ENCODE measurements around the gene SMPD3. TPM values are rescaled to one million over a fixed set of nuclear protein-coding genes. Genes with fewer than 3 reads are reported as not detected.

SMPD3 gene
- total RNA-seq, 1 experiment from 2014 or later = 1.4 TPM

DNA sequence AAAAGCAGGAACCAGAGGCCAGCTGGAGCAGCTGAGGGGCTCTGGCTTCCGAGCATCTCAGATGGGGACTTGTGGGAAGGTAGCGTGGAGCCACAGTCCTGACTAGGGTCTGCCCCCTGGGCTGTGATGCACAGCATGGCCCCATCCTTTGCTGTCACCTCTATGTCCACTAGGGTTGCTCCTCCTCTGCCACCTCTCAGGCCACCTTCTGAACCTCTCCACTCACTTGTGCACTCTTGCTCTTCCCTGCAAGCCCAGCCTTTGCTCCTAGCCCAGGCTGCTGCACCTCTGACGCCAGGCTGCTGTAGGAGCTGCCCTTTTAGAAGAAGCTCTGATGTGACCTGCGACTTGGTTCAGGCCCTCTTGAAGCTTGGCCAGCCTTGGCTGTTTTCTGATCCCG is 24.3 kb upstream of the SMPD3 start (continued):
- TF ChIP-seq, protein P1, sequence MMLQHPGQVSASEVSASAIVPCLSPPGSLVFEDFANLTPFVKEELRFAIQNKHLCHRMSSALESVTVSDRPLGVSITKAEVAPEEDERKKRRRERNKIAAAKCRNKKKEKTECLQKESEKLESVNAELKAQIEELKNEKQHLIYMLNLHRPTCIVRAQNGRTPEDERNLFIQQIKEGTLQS (CRISPR knock-in tag; conservative IDR thresholded peaks at IDR 0.05) = no peak
- TF ChIP-seq GRHL2 (CRISPR knock-in tag; IDR thresholded peaks at IDR 0.05; ENCODE audit: insufficient replicate concordance, severe bottlenecking) = no peak

DNA sequence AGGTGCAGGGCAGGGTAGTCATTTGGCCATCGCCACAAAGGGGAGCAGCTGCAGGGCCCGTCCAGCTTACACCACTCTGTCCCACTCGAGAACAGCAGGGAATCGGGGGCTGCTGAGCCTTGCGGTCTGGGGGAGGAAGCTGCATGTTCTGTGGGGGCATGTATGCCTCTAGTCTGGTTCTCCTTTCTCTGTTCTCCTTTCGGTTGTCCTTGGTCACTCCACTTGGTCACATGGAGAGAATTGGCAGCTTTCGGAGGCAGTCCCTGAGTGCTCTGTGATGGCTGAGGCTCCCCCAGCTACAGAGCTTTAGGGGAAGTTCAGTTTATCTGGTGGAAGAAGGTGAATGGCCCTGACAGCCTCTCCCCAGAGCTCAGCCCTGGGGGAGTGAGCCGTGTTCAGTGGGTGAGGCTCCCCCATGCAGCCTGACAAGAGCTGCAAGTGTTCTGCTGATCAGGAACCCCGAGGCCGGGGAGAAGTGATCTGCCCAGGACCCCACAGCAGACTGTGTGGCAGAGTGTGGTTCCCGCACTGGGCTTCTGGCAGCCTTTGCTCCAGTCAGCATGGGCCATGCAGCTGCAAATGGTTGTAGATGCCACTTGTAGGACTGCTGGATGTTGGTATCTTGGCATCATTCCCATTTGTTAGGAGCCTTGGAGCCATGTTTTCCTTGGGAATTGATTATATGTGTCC is 22.3 kb upstream of the SMPD3 start:
- ATAC-seq = no peak
- CTCF ChIA-PET = interaction anchor here (1.0 to 1.6 kb wide), 3 partner anchors 19 to 106 kb away, joined by 3 to 6 read pairs (median 4); no protein-coding TSS in a partner anchor
- H3K9me3 Mint-ChIP-seq = peaks cover 4% of the 10 kb centered on the region; the same call in 1 of the 2 replicates
- POLR2A ChIA-PET = no interaction called here
- no peaks in the 10 kb centered on the region; the same call in 1 of the 2 replicates for H3K27me3 Mint-ChIP-seq (ENCODE audit: low read depth)
- H3K27ac Mint-ChIP-seq = no peak overlapping the region
- no peak for DNase-seq (ENCODE audit: low spot score)
- TF ChIP-seq JAZF1 (CRISPR knock-in tag; IDR thresholded peaks at IDR 0.05) = no peak
- no peak for TF ChIP-seq ZNF671 (CRISPR knock-in tag; IDR thresholded peaks at IDR 0.05)
- no peak for TF ChIP-seq GTF2I (CRISPR knock-in tag; conservative IDR thresholded peaks at IDR 0.05)
- TF ChIP-seq, protein P2, sequence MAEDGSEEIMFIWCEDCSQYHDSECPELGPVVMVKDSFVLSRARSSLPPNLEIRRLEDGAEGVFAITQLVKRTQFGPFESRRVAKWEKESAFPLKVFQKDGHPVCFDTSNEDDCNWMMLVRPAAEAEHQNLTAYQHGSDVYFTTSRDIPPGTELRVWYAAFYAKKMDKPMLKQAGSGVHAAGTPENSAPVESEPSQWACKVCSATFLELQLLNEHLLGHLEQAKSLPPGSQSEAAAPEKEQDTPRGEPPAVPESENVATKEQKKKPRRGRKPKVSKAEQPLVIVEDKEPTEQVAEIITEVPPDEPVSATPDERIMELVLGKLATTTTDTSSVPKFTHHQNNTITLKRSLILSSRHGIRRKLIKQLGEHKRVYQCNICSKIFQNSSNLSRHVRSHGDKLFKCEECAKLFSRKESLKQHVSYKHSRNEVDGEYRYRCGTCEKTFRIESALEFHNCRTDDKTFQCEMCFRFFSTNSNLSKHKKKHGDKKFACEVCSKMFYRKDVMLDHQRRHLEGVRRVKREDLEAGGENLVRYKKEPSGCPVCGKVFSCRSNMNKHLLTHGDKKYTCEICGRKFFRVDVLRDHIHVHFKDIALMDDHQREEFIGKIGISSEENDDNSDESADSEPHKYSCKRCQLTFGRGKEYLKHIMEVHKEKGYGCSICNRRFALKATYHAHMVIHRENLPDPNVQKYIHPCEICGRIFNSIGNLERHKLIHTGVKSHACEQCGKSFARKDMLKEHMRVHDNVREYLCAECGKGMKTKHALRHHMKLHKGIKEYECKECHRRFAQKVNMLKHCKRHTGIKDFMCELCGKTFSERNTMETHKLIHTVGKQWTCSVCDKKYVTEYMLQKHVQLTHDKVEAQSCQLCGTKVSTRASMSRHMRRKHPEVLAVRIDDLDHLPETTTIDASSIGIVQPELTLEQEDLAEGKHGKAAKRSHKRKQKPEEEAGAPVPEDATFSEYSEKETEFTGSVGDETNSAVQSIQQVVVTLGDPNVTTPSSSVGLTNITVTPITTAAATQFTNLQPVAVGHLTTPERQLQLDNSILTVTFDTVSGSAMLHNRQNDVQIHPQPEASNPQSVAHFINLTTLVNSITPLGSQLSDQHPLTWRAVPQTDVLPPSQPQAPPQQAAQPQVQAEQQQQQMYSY (CRISPR knock-in tag; IDR thresholded peaks at IDR 0.05) = no peak
- no peak for TF ChIP-seq NR1H2 (CRISPR knock-in tag; IDR thresholded peaks at IDR 0.05)
- no peak for TF ChIP-seq HMGA2 (CRISPR knock-in tag; IDR thresholded peaks at IDR 0.05)
- TF ChIP-seq, protein P3, sequence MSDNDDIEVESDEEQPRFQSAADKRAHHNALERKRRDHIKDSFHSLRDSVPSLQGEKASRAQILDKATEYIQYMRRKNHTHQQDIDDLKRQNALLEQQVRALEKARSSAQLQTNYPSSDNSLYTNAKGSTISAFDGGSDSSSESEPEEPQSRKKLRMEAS (CRISPR knock-in tag; IDR thresholded peaks at IDR 0.05) = no peak
- no peak for TF ChIP-seq FOXP1 (CRISPR knock-in tag; IDR thresholded peaks at IDR 0.05; ENCODE audit: borderline replicate concordance)
- TF ChIP-seq ESRRA (CRISPR knock-in tag; IDR thresholded peaks at IDR 0.05; ENCODE audit: borderline replicate concordance) = no peak
- no peak for TF ChIP-seq GABPB1 (CRISPR knock-in tag; IDR thresholded peaks at IDR 0.05)
- no peak for TF ChIP-seq ZNF423 (CRISPR knock-in tag; IDR thresholded peaks at IDR 0.05)
- TF ChIP-seq RORB (CRISPR knock-in tag; IDR thresholded peaks at IDR 0.05) = no peak
- TF ChIP-seq, protein P4, sequence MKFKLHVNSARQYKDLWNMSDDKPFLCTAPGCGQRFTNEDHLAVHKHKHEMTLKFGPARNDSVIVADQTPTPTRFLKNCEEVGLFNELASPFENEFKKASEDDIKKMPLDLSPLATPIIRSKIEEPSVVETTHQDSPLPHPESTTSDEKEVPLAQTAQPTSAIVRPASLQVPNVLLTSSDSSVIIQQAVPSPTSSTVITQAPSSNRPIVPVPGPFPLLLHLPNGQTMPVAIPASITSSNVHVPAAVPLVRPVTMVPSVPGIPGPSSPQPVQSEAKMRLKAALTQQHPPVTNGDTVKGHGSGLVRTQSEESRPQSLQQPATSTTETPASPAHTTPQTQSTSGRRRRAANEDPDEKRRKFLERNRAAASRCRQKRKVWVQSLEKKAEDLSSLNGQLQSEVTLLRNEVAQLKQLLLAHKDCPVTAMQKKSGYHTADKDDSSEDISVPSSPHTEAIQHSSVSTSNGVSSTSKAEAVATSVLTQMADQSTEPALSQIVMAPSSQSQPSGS (CRISPR knock-in tag; IDR thresholded peaks at IDR 0.05; ENCODE audit: borderline replicate concordance, low read depth) = no peak
- TF ChIP-seq, protein P5, sequence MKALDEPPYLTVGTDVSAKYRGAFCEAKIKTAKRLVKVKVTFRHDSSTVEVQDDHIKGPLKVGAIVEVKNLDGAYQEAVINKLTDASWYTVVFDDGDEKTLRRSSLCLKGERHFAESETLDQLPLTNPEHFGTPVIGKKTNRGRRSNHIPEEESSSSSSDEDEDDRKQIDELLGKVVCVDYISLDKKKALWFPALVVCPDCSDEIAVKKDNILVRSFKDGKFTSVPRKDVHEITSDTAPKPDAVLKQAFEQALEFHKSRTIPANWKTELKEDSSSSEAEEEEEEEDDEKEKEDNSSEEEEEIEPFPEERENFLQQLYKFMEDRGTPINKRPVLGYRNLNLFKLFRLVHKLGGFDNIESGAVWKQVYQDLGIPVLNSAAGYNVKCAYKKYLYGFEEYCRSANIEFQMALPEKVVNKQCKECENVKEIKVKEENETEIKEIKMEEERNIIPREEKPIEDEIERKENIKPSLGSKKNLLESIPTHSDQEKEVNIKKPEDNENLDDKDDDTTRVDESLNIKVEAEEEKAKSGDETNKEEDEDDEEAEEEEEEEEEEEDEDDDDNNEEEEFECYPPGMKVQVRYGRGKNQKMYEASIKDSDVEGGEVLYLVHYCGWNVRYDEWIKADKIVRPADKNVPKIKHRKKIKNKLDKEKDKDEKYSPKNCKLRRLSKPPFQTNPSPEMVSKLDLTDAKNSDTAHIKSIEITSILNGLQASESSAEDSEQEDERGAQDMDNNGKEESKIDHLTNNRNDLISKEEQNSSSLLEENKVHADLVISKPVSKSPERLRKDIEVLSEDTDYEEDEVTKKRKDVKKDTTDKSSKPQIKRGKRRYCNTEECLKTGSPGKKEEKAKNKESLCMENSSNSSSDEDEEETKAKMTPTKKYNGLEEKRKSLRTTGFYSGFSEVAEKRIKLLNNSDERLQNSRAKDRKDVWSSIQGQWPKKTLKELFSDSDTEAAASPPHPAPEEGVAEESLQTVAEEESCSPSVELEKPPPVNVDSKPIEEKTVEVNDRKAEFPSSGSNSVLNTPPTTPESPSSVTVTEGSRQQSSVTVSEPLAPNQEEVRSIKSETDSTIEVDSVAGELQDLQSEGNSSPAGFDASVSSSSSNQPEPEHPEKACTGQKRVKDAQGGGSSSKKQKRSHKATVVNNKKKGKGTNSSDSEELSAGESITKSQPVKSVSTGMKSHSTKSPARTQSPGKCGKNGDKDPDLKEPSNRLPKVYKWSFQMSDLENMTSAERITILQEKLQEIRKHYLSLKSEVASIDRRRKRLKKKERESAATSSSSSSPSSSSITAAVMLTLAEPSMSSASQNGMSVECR (CRISPR knock-in tag; IDR thresholded peaks at IDR 0.05; ENCODE audit: borderline replicate concordance) = no peak
- TF ChIP-seq ZNF121 (CRISPR knock-in tag; IDR thresholded peaks at IDR 0.05) = no peak
- TF ChIP-seq, protein P6, sequence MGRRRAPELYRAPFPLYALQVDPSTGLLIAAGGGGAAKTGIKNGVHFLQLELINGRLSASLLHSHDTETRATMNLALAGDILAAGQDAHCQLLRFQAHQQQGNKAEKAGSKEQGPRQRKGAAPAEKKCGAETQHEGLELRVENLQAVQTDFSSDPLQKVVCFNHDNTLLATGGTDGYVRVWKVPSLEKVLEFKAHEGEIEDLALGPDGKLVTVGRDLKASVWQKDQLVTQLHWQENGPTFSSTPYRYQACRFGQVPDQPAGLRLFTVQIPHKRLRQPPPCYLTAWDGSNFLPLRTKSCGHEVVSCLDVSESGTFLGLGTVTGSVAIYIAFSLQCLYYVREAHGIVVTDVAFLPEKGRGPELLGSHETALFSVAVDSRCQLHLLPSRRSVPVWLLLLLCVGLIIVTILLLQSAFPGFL (CRISPR knock-in tag; IDR thresholded peaks at IDR 0.05; ENCODE audit: borderline replicate concordance) = no peak
- TF ChIP-seq SMAD4 (CRISPR knock-in tag; IDR thresholded peaks at IDR 0.05) = no peak
- peaks cover 12% of the 10 kb centered on the region for H3K4me1 Mint-ChIP-seq
- H3K36me3 Mint-ChIP-seq = no peaks in the 10 kb centered on the region
- H3K4me3 Mint-ChIP-seq = no peak overlapping the region

Data from WTC11 (cell line).